ENCODE measurements around the gene HIP1R.

Gene HIP1R

GRCh38 chr12:122847921-122848421 is 12.7 kb downstream of the HIP1R start:
- DNase-seq = no peak

- DNase-seq = no peak
Observed at GRCh38 chr12:122848471-122849351, 13.5 kb downstream of the HIP1R start.

GRCh38 chr12:122849352-122850047 is 14.2 kb downstream of the HIP1R start:
- no peak for DNase-seq

- DNase-seq = no peak
Observed at GRCh38 chr12:122850048-122850445, 14.8 kb downstream of the HIP1R start.

GRCh38 chr12:122850695-122851350 is 15.6 kb downstream of the HIP1R start:
- no peak for DNase-seq

- no peak for DNase-seq
Observed at GRCh38 chr12:122851820-122852219, 16.6 kb downstream of the HIP1R start.

- DNase-seq = no peak
Observed at GRCh38 chr12:122852336-122853275, 17.3 kb downstream of the HIP1R start.

- DNase-seq = no peak
Observed at GRCh38 chr12:122853582-122854245, 18.5 kb downstream of the HIP1R start.

GRCh38 chr12:122854554-122854953 is 19.3 kb downstream of the HIP1R start:
- no peak for DNase-seq

- no peak for DNase-seq
Observed at GRCh38 chr12:122855071-122855829, 20.0 kb downstream of the HIP1R start.

- DNase-seq = no peak
Observed at GRCh38 chr12:122855928-122856831, 20.9 kb downstream of the HIP1R start.

- DNase-seq = no peak
Observed at GRCh38 chr12:122856999-122857671, 21.9 kb downstream of the HIP1R start.

- DNase-seq = no peak
Observed at GRCh38 chr12:122858171-122858570, 22.9 kb downstream of the HIP1R start.

- DNase-seq = no peak
Observed at GRCh38 chr12:122858591-122859302, 23.5 kb downstream of the HIP1R start.

- no peak for DNase-seq
Observed at GRCh38 chr12:122859303-122860039, 24.2 kb downstream of the HIP1R start.

- DNase-seq = peak; percentile 90
Observed at GRCh38 chr12:122860040-122860853, 25.0 kb downstream of the HIP1R start.
